SKM-1 treated with dmso at 0.1 percent for 144 hours (cell line): ENCODE measurements around the gene ETHE1.
A peak's percentile ranks its signal among the peaks of the same experiment; 100 is the strongest.
"Not testable (repeated sequence)": the region's sequence is repeated elsewhere in the genome, so short reads cannot be mapped to it uniquely, and the experiment has no call there.

Experiments
- DNase-seq: peaks from one replicate; lab custom pipeline; 2025; ENCODE audit not compliant: unreplicated experiment; lab: John Stamatoyannopoulos, UW

ETHE1 gene

DNA sequence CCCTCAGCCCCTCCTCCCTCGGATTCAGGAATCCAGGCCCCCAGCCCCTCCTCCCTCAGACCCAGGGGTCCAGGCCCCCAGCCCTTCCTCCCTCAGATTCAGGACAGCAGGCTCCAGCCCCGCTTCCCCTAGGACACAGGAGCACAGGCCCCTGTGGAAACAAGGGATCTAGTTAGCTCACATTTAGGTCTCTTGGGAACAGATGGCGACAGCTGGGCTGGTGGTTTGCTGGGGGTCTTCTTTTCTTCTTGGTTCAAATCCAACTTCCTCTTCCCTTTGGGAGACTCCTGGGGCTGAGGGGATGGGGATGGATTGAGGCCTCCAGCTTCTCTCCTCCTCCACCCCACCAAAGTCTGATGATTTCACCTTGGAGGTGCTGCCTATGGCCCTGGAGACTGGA is 25.6 kb upstream of the ETHE1 start:
- no peak for DNase-seq

- no peak for DNase-seq
These were observed 25.1 kb upstream of the ETHE1 start for GRCh38 chr19:43552198-43552450.

- no peak for DNase-seq
These were observed 24.6 kb upstream of the ETHE1 start for GRCh38 chr19:43551399-43552197.

DNA sequence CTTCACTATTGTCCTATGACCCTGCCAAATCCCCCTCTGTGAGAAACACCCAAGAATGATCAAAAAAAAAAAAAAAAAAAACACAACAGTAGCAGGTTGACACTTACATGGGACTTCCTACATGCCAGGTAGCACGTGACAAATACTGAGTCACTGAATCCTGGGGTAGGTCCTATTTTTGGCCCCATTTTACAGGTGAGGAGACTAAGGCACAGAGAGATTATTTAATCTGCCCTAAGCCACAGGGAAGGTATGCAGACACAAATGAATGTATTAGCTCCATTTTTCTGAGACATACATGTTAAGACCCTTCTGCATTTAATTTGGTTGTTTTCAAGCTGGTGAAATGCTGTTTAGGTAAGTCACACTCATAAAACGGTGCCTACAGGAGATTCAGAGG is 21.7 kb upstream of the ETHE1 start:
- DNase-seq = no peak

GRCh38 chr19:43547926-43548325 is 20.9 kb upstream of the ETHE1 start:
- not testable (repeated sequence) for DNase-seq

- no peak for DNase-seq
These were observed 19.6 kb upstream of the ETHE1 start for GRCh38 chr19:43546581-43546980.

- no peak for DNase-seq
These were observed 19.0 kb upstream of the ETHE1 start for GRCh38 chr19:43545981-43546380.

GRCh38 chr19:43545276-43545675 is 18.3 kb upstream of the ETHE1 start:
- DNase-seq = no peak

- no peak for DNase-seq
These were observed 17.1 kb upstream of the ETHE1 start for GRCh38 chr19:43544077-43544476.

DNA sequence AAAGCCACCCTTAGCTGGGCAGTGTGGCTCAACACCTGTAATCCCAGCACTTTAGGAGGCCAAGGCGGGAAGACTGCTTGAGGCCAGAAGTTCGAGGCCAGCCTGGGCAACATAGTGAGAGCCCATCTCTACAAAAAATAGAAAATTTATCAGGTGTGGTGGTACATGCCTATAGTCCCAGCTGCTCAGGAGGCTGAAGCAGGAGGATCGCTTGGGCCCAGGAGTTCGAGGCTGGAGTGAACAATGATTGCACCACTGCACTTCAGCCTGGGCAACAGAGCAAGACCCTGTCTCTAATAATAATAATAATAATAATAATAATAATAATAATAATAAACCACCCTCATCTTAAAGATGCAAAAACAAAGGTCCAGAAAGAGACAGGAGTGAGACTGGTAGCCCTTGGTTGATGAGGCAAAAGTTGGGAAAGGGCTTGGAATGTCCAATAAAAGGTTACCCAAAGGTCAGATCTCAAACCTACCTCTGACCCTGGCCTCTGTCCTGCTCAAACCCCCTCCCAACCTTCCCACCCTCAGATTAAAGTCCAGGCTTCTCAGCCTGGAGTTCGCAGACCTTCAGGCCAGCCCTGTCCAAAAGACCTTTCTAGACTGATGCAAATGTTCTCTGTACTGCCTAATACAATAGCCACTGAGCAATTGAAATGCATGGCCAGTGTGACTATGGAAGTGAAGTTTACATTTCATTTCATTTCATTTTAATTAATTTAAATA is 15.1 kb upstream of the ETHE1 start:
- DNase-seq = no peak

DNA sequence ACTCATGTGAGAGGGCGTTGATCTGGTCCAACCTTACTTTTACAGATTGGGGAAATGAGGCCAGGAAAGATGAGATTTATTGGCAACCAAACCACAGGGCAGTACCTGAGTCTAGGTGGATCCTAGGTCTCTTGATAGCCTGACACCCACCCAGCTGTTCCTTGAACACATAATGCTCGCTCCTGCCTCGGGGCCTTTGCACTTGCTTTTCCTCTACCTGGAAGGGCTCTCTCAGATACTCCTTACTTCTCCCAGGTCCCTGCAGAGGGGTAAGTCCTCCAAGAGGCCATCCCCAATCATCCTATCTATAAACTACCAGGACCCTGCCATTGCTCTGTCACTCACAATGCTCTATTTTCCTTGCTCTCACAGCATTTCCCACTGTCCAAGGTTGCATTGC is 13.4 kb upstream of the ETHE1 start:
- DNase-seq = no peak

DNA sequence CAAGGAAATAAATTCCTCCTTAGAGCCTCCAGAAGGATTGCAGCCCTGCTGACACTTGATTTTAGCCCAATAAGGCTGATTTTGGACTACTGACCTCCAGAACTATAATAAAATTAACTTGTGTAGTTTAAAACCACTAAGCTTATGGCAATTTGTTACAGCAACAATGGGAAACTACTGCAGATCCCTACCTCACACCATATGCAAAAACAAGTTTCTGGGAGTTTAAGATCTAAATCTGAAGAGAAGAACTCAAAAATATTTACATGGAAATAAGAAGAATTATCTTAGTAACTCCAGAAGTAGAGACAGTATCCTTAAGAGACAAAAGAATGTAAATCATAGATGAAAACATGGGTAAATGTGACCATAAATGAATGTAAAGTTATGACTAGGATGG is 11.9 kb upstream of the ETHE1 start:
- DNase-seq = no peak

DNA sequence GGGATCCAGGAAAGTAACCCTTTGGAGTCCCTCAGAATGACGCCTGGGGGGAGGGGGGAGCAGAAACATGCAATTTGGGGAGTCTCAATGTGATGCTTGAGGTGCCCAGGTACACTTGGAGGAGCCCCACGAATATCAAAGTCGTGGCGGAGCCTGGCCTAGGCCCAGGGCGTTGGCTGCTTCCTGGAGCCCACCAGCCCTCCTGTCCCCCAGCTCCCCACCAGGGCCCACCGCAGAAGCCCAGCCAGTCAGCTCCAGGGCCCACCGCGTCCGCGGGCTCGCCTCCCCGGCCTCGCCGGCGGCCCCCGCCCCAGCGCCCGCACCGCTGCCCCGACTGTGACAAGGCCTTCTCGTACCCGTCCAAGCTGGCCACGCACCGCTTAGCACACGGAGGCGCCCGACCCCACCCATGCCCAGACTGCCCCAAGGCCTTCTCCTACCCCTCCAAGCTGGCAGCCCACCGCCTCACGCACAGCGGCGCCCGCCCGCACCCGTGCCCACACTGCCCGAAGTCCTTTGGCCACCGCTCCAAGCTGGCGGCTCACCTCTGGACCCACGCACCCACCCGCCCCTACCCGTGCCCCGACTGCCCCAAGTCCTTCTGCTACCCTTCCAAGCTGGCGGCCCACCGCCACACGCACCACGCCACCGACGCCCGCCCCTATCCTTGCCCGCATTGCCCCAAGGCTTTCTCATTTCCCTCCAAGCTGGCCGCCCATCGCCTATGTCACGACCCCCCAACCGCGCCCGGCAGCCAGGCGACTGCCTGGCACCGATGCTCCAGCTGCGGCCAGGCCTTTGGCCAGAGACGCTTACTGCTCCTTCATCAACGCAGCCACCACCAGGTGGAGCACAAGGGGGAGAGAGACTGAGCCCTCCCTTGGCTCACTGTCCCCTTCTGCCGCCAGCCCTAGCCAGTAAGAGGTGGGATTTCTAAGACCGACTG is 8.1 kb upstream of the ETHE1 start:
- no peak for DNase-seq

DNA sequence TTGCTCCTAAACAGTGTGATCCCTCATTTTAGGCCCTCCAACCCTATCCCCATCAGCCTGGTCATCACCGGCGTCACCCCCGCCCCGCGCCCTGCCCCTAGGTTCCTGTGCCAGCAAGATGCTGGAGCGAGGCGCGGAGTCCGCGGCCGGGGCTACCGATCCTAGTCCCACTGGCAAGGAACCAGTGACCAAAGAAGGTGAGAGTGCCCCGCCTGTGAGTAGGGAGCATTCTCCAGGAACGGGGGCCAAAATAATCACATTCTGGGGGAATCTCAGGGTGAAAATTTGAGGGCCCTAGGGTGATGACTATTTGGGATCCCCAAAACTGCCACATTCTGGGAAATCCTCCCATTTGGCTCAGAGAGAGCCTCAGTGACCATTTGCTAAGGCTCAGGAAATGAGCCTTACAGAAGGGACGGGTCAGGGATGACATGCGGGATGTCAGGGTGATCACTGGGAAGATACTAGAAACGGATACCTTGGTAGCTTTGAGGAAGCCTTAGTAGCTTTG is 7.4 kb upstream of the ETHE1 start:
- no peak for DNase-seq

- no peak for DNase-seq
These were observed 6.7 kb upstream of the ETHE1 start for GRCh38 chr19:43533546-43534304.

- DNase-seq = peak; percentile 49
These were observed 6.1 kb upstream of the ETHE1 start, which contains the start of gene ZNF575 for GRCh38 chr19:43532962-43533545. TSS of gene ZNF575 (plus strand) at chr19:43533188. CDS start at chr19:43534423, 1,235 bp downstream.

DNA sequence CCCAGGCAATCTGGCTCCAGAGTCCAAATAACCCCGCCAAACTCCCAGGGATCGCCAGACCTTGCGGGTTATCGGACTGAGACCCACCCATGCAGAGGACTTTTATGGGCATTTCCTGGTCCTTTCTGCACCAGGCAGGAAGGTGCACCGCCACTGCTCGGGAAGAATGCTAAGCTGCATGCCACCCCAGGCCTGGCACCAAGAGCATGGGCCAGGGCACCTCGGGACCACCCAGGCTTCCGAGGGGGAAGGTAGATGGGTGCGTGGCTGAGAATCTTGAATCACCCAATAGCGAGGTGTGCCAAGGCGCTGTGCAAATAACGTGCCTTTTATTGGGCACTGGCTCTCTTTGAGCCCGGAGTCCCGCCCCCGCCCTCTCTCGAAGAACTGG is 5.6 kb upstream of the ETHE1 start:
- DNase-seq = no peak

DNA sequence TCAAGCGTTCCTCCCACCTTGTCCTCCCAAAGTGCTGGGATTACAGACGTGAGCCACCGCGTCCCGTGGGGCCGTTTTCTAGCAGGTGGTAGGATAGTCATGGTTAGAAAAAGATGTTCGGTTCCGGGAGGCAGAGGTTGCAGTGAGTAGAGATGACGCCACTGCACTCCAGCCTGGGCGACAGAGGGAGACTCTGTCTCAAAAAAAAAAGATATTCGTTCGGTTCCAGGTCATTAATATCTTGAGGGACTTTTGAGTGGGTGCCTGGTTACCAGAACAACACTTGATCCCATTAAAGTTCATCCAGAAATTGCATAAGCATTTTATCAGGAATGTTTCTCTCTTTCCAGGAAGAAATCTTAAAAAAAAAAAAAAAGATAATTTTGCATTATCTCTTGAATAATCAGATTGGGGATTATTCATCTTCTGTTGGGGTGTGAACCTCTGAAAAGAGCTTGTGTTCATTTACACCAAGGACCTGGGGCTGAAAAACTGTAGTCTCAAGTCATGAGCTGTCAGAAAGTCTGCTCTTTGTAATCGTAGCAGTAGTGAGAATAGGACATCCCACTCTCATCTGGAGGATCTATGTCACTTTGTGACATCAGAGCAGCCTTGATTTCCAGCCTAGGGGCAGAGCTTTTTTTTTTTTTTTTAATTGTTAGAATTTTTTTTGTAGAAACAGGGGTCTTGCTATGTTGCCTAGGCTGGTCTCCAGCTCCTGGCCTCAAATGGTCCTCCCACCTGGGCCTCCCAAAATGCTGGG is 1.0 kb upstream of the ETHE1 start:
- DNase-seq = no peak
